IMR-90 (cell line): Measurements from ENCODE around the gene PHB1. TPM values are rescaled to one million over a fixed set of nuclear protein-coding genes. Genes with fewer than 3 reads are reported as not detected.

ENCODE experiments used
- ATAC-seq: fragments of 200-7000 bp; cut with Tn5 transposase; 2 replicates; pipeline ENCODE4 v1.9.1; 2020; ENCODE audit warnings: low read depth, mild to moderate bottlenecking, moderate library complexity
- BruUV-seq: library from RNA; stranded (reverse); fragments of 400-500 nt; replicated peaks from 2 replicates; lab custom pipeline; 2021; lab: Mats Ljungman, UMichigan
- CTCF ChIA-PET: fragments of 300-600 bp; formaldehyde crosslinking; extraction: SDS; loops from one replicate; lab custom pipeline; 2021; ENCODE audit warnings: antibody characterized with exemption; lab: Yijun Ruan, JAX
- POLR2A ChIA-PET: fragments of 300-600 bp; sonication (Branson Sonifier 250); formaldehyde crosslinking; loops from one replicate; lab custom pipeline; 2022; ENCODE audit warnings: antibody characterized with exemption; ENCODE audit not compliant: unreplicated experiment; lab: Charles Lee
- DNase-seq: peaks from one replicate; pipeline ENCODE4 v3.0.0; 2013
- H2AFZ ChIP-seq: replicated peaks from 2 replicates; pipeline ENCODE3; 2013; ENCODE audit warnings: low read length, mild to moderate bottlenecking; ENCODE audit not compliant: poor library complexity
- H2AK5ac ChIP-seq: 2 replicates; pipeline ENCODE4 v1.6.1; 2013; ENCODE audit warnings: low read depth, low read length, inconsistent platforms
- H2AK9ac ChIP-seq: replicated peaks from 2 replicates; pipeline ENCODE3; 2013; ENCODE audit warnings: mild to moderate bottlenecking, low read depth, low read length, moderate library complexity; ENCODE audit not compliant: poor library complexity
- H2BK120ac ChIP-seq: 2 replicates; pipeline ENCODE4 v1.6.1; 2013; ENCODE audit warnings: low read depth, low read length, inconsistent platforms
- H2BK15ac ChIP-seq: 3 replicates; pipeline ENCODE4 v1.6.1; 2013; ENCODE audit warnings: low read depth, low read length, inconsistent platforms
- H2BK20ac ChIP-seq: 2 replicates; pipeline ENCODE4 v1.6.1; 2013; ENCODE audit warnings: low read depth, mild to moderate bottlenecking, inconsistent platforms, low read length, moderate library complexity
- H2BK5ac ChIP-seq: 2 replicates; pipeline ENCODE4 v1.6.1; 2013; ENCODE audit warnings: mild to moderate bottlenecking, low read depth, low read length, inconsistent platforms; ENCODE audit not compliant: poor library complexity, severe bottlenecking
- H3K14ac ChIP-seq: replicated peaks from 2 replicates; pipeline ENCODE4 v1.6.1; 2013; ENCODE audit warnings: low read depth, low read length, inconsistent platforms
- H3K18ac ChIP-seq: 2 replicates; pipeline ENCODE4 v1.6.1; 2013; ENCODE audit warnings: low read depth, low read length, control low read depth
- H3K23ac ChIP-seq: 2 replicates; pipeline ENCODE4 v1.6.1; 2013; ENCODE audit warnings: low read depth, low read length, inconsistent platforms
- H3K27ac ChIP-seq: 2 replicates; pipeline ENCODE4 v1.5.1; 2013; ENCODE audit warnings: mild to moderate bottlenecking, control low read depth, low read length; ENCODE audit not compliant: insufficient read depth
- H3K27me3 ChIP-seq: 2 replicates; pipeline ENCODE4 v1.6.1; 2013; ENCODE audit warnings: low read length; ENCODE audit not compliant: control insufficient read depth, insufficient read depth
- H3K36me3 ChIP-seq: 2 replicates; pipeline ENCODE4 v1.6.1; 2013; ENCODE audit warnings: low read length, mixed read lengths; ENCODE audit not compliant: control insufficient read depth, insufficient read depth
- H3K4ac ChIP-seq: 2 replicates; pipeline ENCODE4 v1.6.1; 2013; ENCODE audit warnings: low read depth, low read length, inconsistent platforms
- H3K4me1 ChIP-seq: 2 replicates; pipeline ENCODE4 v1.6.1; 2013; ENCODE audit warnings: low read length, mixed read lengths; ENCODE audit not compliant: control insufficient read depth, insufficient read depth
- H3K4me2 ChIP-seq: 2 replicates; pipeline ENCODE4 v1.6.1; 2013; ENCODE audit warnings: low read depth, mild to moderate bottlenecking, control low read depth, low read length, moderate library complexity
- H3K4me3 ChIP-seq: 2 replicates; pipeline ENCODE4 v1.5.1; 2013; ENCODE audit warnings: low read depth, mild to moderate bottlenecking, control low read depth, low read length, moderate library complexity; ENCODE audit not compliant: insufficient read depth
- H3K56ac ChIP-seq: 2 replicates; pipeline ENCODE4 v1.6.1; 2013; ENCODE audit warnings: low read length, inconsistent platforms; ENCODE audit not compliant: insufficient read depth; ENCODE audit errors: extremely low read depth
- H3K79me1 ChIP-seq, 2 experiments: 2 replicates each; pipeline ENCODE4 v1.6.1; 2013; ENCODE audit warnings: low read length in 2 of 2, inconsistent platforms in 1 of 2, low read depth in 1 of 2
- H3K9ac ChIP-seq: 2 replicates; pipeline ENCODE4 v1.6.1; 2013; ENCODE audit warnings: low read depth, low read length, control low read depth
- H3K9me1 ChIP-seq: 2 replicates; pipeline ENCODE4 v1.6.1; 2013; ENCODE audit warnings: low read length, inconsistent platforms; ENCODE audit not compliant: insufficient read depth
- H3K9me3 ChIP-seq: 2 replicates; pipeline ENCODE4 v1.6.1; 2013; ENCODE audit warnings: low read length; ENCODE audit not compliant: control insufficient read depth, insufficient read depth
- H4K20me1 ChIP-seq: 2 replicates; pipeline ENCODE4 v1.6.1; 2013; ENCODE audit warnings: low read length, inconsistent platforms; ENCODE audit not compliant: insufficient read depth
- H4K5ac ChIP-seq: 2 replicates; pipeline ENCODE4 v1.6.1; 2013; ENCODE audit warnings: mild to moderate bottlenecking, low read depth, low read length, control low read depth
- H4K8ac ChIP-seq, 2 experiments: 2 replicates each; pipeline ENCODE4 v1.6.1; 2013; ENCODE audit warnings: low read depth in 2 of 2, low read length in 2 of 2, control low read depth in 1 of 2, inconsistent platforms in 1 of 2
- H4K91ac ChIP-seq: 2 replicates; pipeline ENCODE4 v1.6.1; 2013; ENCODE audit warnings: low read depth, low read length, inconsistent platforms; ENCODE audit not compliant: insufficient read depth
- BHLHE40 ChIP-seq: fragments of 150-350 bp; IDR thresholded peaks from 2 replicates; pipeline ENCODE4 v1.6.1; 2016; ENCODE audit warnings: mild to moderate bottlenecking, low read depth, low read length
- CEBPB ChIP-seq: IDR thresholded peaks from 2 replicates; pipeline ENCODE4 v1.6.1; 2012; ENCODE audit warnings: low read depth, low read length, improper control_type of control experiment
- CHD1 ChIP-seq: IDR thresholded peaks from 2 replicates; pipeline ENCODE4 v1.6.1; 2012; ENCODE audit warnings: low read depth, low read length, improper control_type of control experiment
- CTCF ChIP-seq: conservative IDR thresholded peaks from 2 replicates; pipeline ENCODE4 v1.5.1; 2012; ENCODE audit warnings: mild to moderate bottlenecking, low read depth, low read length, improper control_type of control experiment
- ELK1 ChIP-seq: fragments of 150-350 bp; IDR thresholded peaks from 2 replicates; pipeline ENCODE4 v1.6.1; 2016; ENCODE audit warnings: low read depth, mild to moderate bottlenecking, low read length, moderate library complexity, borderline replicate concordance
- FOS ChIP-seq: fragments of 150-350 bp; IDR thresholded peaks from 2 replicates; pipeline ENCODE4 v1.6.1; 2016; ENCODE audit warnings: low read depth, low read length
- MAFK ChIP-seq: IDR thresholded peaks from 2 replicates; pipeline ENCODE4 v1.6.1; 2012; ENCODE audit warnings: low read depth, low read length, improper control_type of control experiment
- MAZ ChIP-seq: IDR thresholded peaks from 2 replicates; pipeline ENCODE4 v1.6.1; 2012; ENCODE audit warnings: low read depth, mild to moderate bottlenecking, low read length, improper control_type of control experiment, moderate library complexity, borderline replicate concordance
- MXI1 ChIP-seq: IDR thresholded peaks from 2 replicates; pipeline ENCODE4 v1.6.1; 2012; ENCODE audit warnings: low read depth, mild to moderate bottlenecking, low read length, moderate library complexity, borderline replicate concordance
- NFE2L2 ChIP-seq: fragments of 150-350 bp; IDR thresholded peaks from 2 replicates; pipeline ENCODE4 v1.6.1; 2016; ENCODE audit warnings: low read depth, mild to moderate bottlenecking, low read length
- POLR2A ChIP-seq: IDR thresholded peaks from 2 replicates; pipeline ENCODE4 v1.6.1; 2012; ENCODE audit warnings: mild to moderate bottlenecking, low read depth, low read length
- RAD21 ChIP-seq: IDR thresholded peaks from 2 replicates; pipeline ENCODE4 v1.6.1; 2012; ENCODE audit warnings: low read length, improper control_type of control experiment
- RCOR1 ChIP-seq: IDR thresholded peaks from 2 replicates; pipeline ENCODE4 v1.6.1; 2012; ENCODE audit warnings: mild to moderate bottlenecking, low read length, improper control_type of control experiment; ENCODE audit not compliant: insufficient replicate concordance
- RFX5 ChIP-seq: IDR thresholded peaks from 2 replicates; pipeline ENCODE4 v1.8.0; 2012; ENCODE audit warnings: low read depth, mild to moderate bottlenecking, low read length, moderate library complexity
- SMC3 ChIP-seq: fragments of 150-350 bp; IDR thresholded peaks from 2 replicates; pipeline ENCODE4 v1.6.1; 2016; ENCODE audit warnings: low read depth, mild to moderate bottlenecking, antibody characterized with exemption, low read length, moderate library complexity
- USF2 ChIP-seq: fragments of 150-350 bp; IDR thresholded peaks from 2 replicates; pipeline ENCODE4 v1.6.1; 2017; ENCODE audit warnings: mild to moderate bottlenecking, antibody characterized with exemption, low read length, low read depth
- WGBS, 2 experiments: methylation state at CpG; one replicate each; pipeline versions ENCODE4 v1.1.5 to v1.1.7; 2013; ENCODE audit warnings: missing lambda C conversion rate in 2 of 2; ENCODE audit not compliant: insufficient read length in 1 of 2; ENCODE audit errors: extremely low coverage in 2 of 2; 5-methylcytosine and 5-hydroxymethylcytosine counted together
- dilution Hi-C: fragments of 300-500 bp; cut with HindIII; formaldehyde crosslinking; loops from one replicate; pipeline ENCODE4 v1.14.3; 2018; ENCODE audit warnings: low sequenced_read_pairs; ENCODE audit not compliant: unreplicated experiment
- in situ Hi-C: fragments of 300-500 bp; cut with MboI; formaldehyde crosslinking; loops from 3 replicates; pipeline ENCODE4 v1.14.3; 2019; ENCODE audit warnings: low sequenced_read_pairs, inconsistent platforms, mixed read lengths
- intact Hi-C: fragments of 100-400 bp; cut with micrococcal nuclease; formaldehyde crosslinking; loops from 2 replicates; pipeline ENCODE4 v1.10.0; 2022
- polyA plus RNA-seq, 3 experiments: library from polyadenylated mRNA; depleted of rRNA; stranded (reverse); fragments of >200 nt; gene quantifications; 2 replicates each; pipeline ENCODE4 v1.2.3, GENCODE V29; 2012; ENCODE audit warnings: low replicate concordance in 1 of 3
- total RNA-seq: library from RNA; depleted of rRNA; stranded (reverse); fragments of >200 nt; gene quantifications from 2 replicates; pipeline ENCODE4 v1.2.3, GENCODE V29; 2012

Gene PHB1
- total and polyA plus RNA-seq, 2 of the 4 experiments (the other 2 are of a cell fraction): 283 to 294 TPM

GRCh38 chr17:49439305-49439672 lies 24.6 kb upstream of the PHB1 start:
- H3K56ac ChIP-seq: no peak overlapping the region
- no peak overlapping the region for H2BK20ac ChIP-seq
- H3K27me3 ChIP-seq: peaks cover 60% of the 10 kb centered on the region
- H3K9me1 ChIP-seq: 0 out of 2 replicates have a peak, but pooled peaks cover 2% of the 10 kb centered on the region
- dilution Hi-C loops (no loop called here), in situ Hi-C loops (loop anchor here (5.0 kb wide), 1 partner anchor 113 kb away; no protein-coding TSS in a partner anchor), intact Hi-C loops (no loop called here)
- H3K9ac ChIP-seq: no peak overlapping the region
- no peak overlapping the region for H4K5ac ChIP-seq
- no peak overlapping the region for H3K18ac ChIP-seq
- no peak overlapping the region for H2AK5ac ChIP-seq
- H3K4me2 ChIP-seq: no peak overlapping the region
- ChIA-PET CTCF (no interaction called here), POLR2A (no interaction called here)
- 60% methylated on average over 1 of the region's 3 CpGs; no CpG with 5 or more reads in 1 of the 2 experiments for WGBS, 2 experiments
- no peak for DNase-seq
- no peak overlapping the region for H4K8ac ChIP-seq
- no TSS peak for BruUV-seq
- H2BK15ac ChIP-seq: no peak overlapping the region
- H2AK9ac ChIP-seq: no peak overlapping the region
- H3K4ac ChIP-seq: no peak overlapping the region
- H3K27ac ChIP-seq: no peak overlapping the region
- H3K4me3 ChIP-seq: no peak overlapping the region
- H2AFZ ChIP-seq: peak overlapping the region; percentile 35
- H3K9me3 ChIP-seq: no peaks in the 10 kb centered on the region
- H4K91ac ChIP-seq: no peak overlapping the region
- no peaks in the 10 kb centered on the region for H4K20me1 ChIP-seq
- ATAC-seq: no peak
- no peak overlapping the region for H3K23ac ChIP-seq
- H2BK120ac ChIP-seq: no peak overlapping the region
- H3K14ac ChIP-seq: no peak overlapping the region
- H2BK5ac ChIP-seq: no peak overlapping the region
- H3K4me1 ChIP-seq: peaks cover 3% of the 10 kb centered on the region; the same call in 1 of the 2 replicates
- no peaks in the 10 kb centered on the region for H3K79me1 ChIP-seq
- no peaks in the 10 kb centered on the region for H3K36me3 ChIP-seq
- no peak for TF ChIP-seq RFX5
- TF ChIP-seq USF2: no peak
- TF ChIP-seq POLR2A: no peak
- TF ChIP-seq CTCF: no peak
- no peak for TF ChIP-seq NFE2L2
- TF ChIP-seq RCOR1: no peak
- no peak for TF ChIP-seq BHLHE40
- TF ChIP-seq CHD1: no peak
- TF ChIP-seq CEBPB: no peak
- no peak for TF ChIP-seq ELK1
- no peak for TF ChIP-seq MXI1
- no peak for TF ChIP-seq SMC3
- TF ChIP-seq FOS: no peak
- TF ChIP-seq MAZ: no peak
- TF ChIP-seq RAD21: no peak
- no peak for TF ChIP-seq MAFK
